ENCODE results near the gene EPS8L1. TPM values are rescaled to one million over a fixed set of nuclear protein-coding genes. Genes with fewer than 3 reads are reported as not detected.
"Not testable (repeated sequence)": the region's sequence is repeated elsewhere in the genome, so short reads cannot be mapped to it uniquely, and the experiment has no call there.

EPS8L1 gene
- total and polyA plus RNA-seq, 2 of the 4 experiments (the other 2 are of a cell fraction): 0.90 to 2.9 TPM

DNA sequence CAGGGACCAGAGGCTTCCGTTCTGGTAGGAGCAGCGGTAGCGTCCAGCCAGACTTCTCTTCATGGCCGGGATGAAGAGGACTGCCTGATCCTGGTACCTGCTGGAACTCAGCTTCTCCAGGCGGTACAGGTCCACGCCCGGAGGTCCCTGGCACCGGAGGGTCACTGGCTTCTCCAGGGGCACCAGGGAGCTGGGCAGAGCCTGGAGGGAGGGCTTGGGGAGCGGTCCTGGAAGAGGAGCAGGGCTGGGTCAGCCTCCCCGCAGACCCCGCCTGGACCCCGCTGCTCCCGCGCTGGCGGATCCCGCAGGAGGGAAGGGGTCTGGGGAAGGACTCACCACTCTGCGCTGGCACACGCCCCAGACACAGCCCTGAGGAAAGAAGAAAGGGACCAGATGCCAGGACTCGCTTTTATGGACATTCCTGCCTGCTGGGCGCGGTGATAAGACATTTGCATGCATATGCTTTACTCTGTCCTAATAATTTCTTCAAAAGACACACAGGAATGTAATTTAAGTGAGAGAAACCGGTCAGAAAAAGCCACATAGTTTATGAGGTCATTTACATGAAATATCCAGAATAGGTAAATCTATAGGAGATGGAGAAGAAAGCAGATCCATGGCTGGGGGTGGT is 43.4 kb upstream of the EPS8L1 start:
- H4K20me1 ChIP-seq (ENCODE audit: insufficient read depth, low read length): no peaks in the 10 kb centered on the region
- H3K23ac ChIP-seq (ENCODE audit: low read depth, low read length): no peak overlapping the region
- ChIA-PET POLR2A (ENCODE audit: unreplicated experiment) (no interaction called here), CTCF (no interaction called here)
- H3K9ac ChIP-seq (ENCODE audit: low read depth, low read length): no peak overlapping the region
- H2BK120ac ChIP-seq (ENCODE audit: low read depth, low read length): no peak overlapping the region
- no peak overlapping the region for H2AK5ac ChIP-seq (ENCODE audit: low read depth, low read length)
- DNase-seq: no peak
- H2BK20ac ChIP-seq (ENCODE audit: low read depth, low read length): no peak overlapping the region
- no peak overlapping the region for H3K14ac ChIP-seq (replicated peaks; ENCODE audit: low read depth, low read length)
- H2AK9ac ChIP-seq (replicated peaks; ENCODE audit: low read depth, low read length, poor library complexity): no peak overlapping the region
- in situ Hi-C loops (cut with MboI; ENCODE audit: low sequenced_read_pairs): no loop called here
- no peak for TF ChIP-seq CEBPB (IDR thresholded peaks at IDR 0.05; ENCODE audit: low read depth, low read length)
- no peak for TF ChIP-seq FOS (IDR thresholded peaks at IDR 0.05; ENCODE audit: low read depth, low read length)
- TF ChIP-seq, protein P1, sequence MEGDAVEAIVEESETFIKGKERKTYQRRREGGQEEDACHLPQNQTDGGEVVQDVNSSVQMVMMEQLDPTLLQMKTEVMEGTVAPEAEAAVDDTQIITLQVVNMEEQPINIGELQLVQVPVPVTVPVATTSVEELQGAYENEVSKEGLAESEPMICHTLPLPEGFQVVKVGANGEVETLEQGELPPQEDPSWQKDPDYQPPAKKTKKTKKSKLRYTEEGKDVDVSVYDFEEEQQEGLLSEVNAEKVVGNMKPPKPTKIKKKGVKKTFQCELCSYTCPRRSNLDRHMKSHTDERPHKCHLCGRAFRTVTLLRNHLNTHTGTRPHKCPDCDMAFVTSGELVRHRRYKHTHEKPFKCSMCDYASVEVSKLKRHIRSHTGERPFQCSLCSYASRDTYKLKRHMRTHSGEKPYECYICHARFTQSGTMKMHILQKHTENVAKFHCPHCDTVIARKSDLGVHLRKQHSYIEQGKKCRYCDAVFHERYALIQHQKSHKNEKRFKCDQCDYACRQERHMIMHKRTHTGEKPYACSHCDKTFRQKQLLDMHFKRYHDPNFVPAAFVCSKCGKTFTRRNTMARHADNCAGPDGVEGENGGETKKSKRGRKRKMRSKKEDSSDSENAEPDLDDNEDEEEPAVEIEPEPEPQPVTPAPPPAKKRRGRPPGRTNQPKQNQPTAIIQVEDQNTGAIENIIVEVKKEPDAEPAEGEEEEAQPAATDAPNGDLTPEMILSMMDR (conservative IDR thresholded peaks at IDR 0.05; ENCODE audit: low read depth, low read length): no peak
- no peak for TF ChIP-seq RAD21 (IDR thresholded peaks at IDR 0.05; ENCODE audit: low read length)
- TF ChIP-seq SMC3 (IDR thresholded peaks at IDR 0.05; ENCODE audit: low read depth, low read length): no peak
- TF ChIP-seq BHLHE40 (IDR thresholded peaks at IDR 0.05; ENCODE audit: low read depth, low read length): no peak
- H4K91ac ChIP-seq (ENCODE audit: insufficient read depth, low read depth, low read length): no peak overlapping the region
- no peak overlapping the region for H3K27ac ChIP-seq (ENCODE audit: insufficient read depth, low read length)
- H2BK15ac ChIP-seq (ENCODE audit: low read depth, low read length): no peak overlapping the region
- H3K79me1 ChIP-seq (ENCODE audit: low read depth in 1 of 2, low read length in 2 of 2): no peaks in the 10 kb centered on the region
- H3K4me1 ChIP-seq (ENCODE audit: control insufficient read depth, insufficient read depth, low read length): no peaks in the 10 kb centered on the region
- no peaks in the 10 kb centered on the region for H3K27me3 ChIP-seq (ENCODE audit: control insufficient read depth, insufficient read depth, low read length)
- dilution Hi-C loops (cut with HindIII; ENCODE audit: low sequenced_read_pairs, unreplicated experiment): no loop called here
- H4K5ac ChIP-seq (ENCODE audit: low read depth, low read length): no peak overlapping the region
- H2AFZ ChIP-seq (replicated peaks; ENCODE audit: low read length, poor library complexity): no peak overlapping the region
- 84% methylated on average over 14 of the region's 22 CpGs; no CpG with 5 or more reads in 1 of the 2 experiments for whole genome bisulfite sequencing, 2 experiments (ENCODE audit: extremely low coverage in 2 of 2, insufficient read length in 1 of 2)
- peaks cover 10% of the 10 kb centered on the region; the same call in 1 of the 2 replicates for H3K9me3 ChIP-seq (ENCODE audit: control insufficient read depth, insufficient read depth, low read length)
- intact Hi-C loops (cut with micrococcal nuclease): no loop called here
- no peaks in the 10 kb centered on the region for H3K9me1 ChIP-seq (ENCODE audit: insufficient read depth, low read length)
- H2BK5ac ChIP-seq (ENCODE audit: low read depth, low read length, poor library complexity, severe bottlenecking): no peak overlapping the region
- no peaks in the 10 kb centered on the region for H3K36me3 ChIP-seq (ENCODE audit: control insufficient read depth, insufficient read depth, low read length)
- no peak overlapping the region for H3K4me3 ChIP-seq (ENCODE audit: insufficient read depth, low read depth, low read length)
- no TSS peak for BruUV-seq (replicated peaks)
- no peak for ATAC-seq (ENCODE audit: low read depth)
- no peak overlapping the region for H3K56ac ChIP-seq (ENCODE audit: extremely low read depth, insufficient read depth, low read length)
- H3K4me2 ChIP-seq (ENCODE audit: low read depth, low read length): no peak overlapping the region
- H3K18ac ChIP-seq (ENCODE audit: low read depth, low read length): no peak overlapping the region
- H3K4ac ChIP-seq (ENCODE audit: low read depth, low read length): no peak overlapping the region
- H4K8ac ChIP-seq (ENCODE audit: low read depth in 2 of 2, low read length in 2 of 2): no peak overlapping the region

DNA sequence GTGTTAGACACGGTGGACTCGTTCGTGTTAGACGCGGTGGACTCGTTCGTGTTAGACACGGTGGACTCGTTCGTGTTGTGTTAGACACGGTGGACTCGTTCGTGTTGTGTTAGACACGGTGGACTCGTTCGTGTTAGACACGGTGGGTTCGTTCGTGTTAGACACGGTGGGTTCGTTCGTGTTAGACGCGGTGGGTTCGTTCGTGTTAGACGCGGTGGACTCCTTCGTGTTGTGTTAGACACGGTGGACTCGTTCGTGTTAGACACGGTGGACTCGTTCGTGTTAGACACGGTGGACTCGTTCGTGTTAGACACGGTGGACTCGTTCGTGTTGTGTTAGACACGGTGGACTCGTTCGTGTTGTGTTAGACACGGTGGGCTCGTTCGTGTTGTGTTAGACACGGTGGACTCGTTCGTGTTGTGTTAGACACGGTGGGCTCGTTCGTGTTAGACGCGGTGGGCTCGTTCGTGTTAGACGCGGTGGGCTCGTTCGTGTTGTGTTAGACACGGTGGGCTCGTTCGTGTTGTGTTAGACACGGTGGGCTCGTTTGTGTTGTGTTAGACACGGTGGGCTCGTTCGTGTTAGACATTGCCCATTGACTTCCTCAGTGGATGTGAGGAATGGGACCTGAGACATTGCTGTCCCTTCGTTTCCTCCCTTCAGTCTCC is 42.6 kb upstream of the EPS8L1 start:
- H4K5ac ChIP-seq (ENCODE audit: low read depth, low read length); BruUV-seq (replicated peaks); DNase-seq; H3K27ac ChIP-seq (ENCODE audit: insufficient read depth, low read length); intact Hi-C loops (cut with micrococcal nuclease); H3K9ac ChIP-seq (ENCODE audit: low read depth, low read length); ATAC-seq (ENCODE audit: low read depth); H3K56ac ChIP-seq (ENCODE audit: extremely low read depth, insufficient read depth, low read length); H3K36me3 ChIP-seq (ENCODE audit: control insufficient read depth, insufficient read depth, low read length); CTCF ChIA-PET; H3K4me2 ChIP-seq (ENCODE audit: low read depth, low read length); H3K23ac ChIP-seq (ENCODE audit: low read depth, low read length); H3K4ac ChIP-seq (ENCODE audit: low read depth, low read length); H3K18ac ChIP-seq (ENCODE audit: low read depth, low read length); H2BK5ac ChIP-seq (ENCODE audit: low read depth, low read length, poor library complexity, severe bottlenecking); H3K27me3 ChIP-seq (ENCODE audit: control insufficient read depth, insufficient read depth, low read length); H3K14ac ChIP-seq (replicated peaks; ENCODE audit: low read depth, low read length); H3K79me1 ChIP-seq (ENCODE audit: low read depth in 1 of 2, low read length in 2 of 2); H2BK120ac ChIP-seq (ENCODE audit: low read depth, low read length); H3K9me1 ChIP-seq (ENCODE audit: insufficient read depth, low read length); in situ Hi-C loops (cut with MboI; ENCODE audit: low sequenced_read_pairs); H2BK15ac ChIP-seq (ENCODE audit: low read depth, low read length); H4K91ac ChIP-seq (ENCODE audit: insufficient read depth, low read depth, low read length); dilution Hi-C loops (cut with HindIII; ENCODE audit: low sequenced_read_pairs, unreplicated experiment); H3K4me3 ChIP-seq (ENCODE audit: insufficient read depth, low read depth, low read length); POLR2A ChIA-PET (ENCODE audit: unreplicated experiment); H4K8ac ChIP-seq (ENCODE audit: low read depth in 2 of 2, low read length in 2 of 2); H3K4me1 ChIP-seq (ENCODE audit: control insufficient read depth, insufficient read depth, low read length); H2BK20ac ChIP-seq (ENCODE audit: low read depth, low read length); H2AFZ ChIP-seq (replicated peaks; ENCODE audit: low read length, poor library complexity); H2AK9ac ChIP-seq (replicated peaks; ENCODE audit: low read depth, low read length, poor library complexity); H4K20me1 ChIP-seq (ENCODE audit: insufficient read depth, low read length); H2AK5ac ChIP-seq (ENCODE audit: low read depth, low read length): not testable (repeated sequence)
- H3K9me3 ChIP-seq (ENCODE audit: control insufficient read depth, insufficient read depth, low read length): peaks cover 10% of the 10 kb centered on the region; the same call in 1 of the 2 replicates
- WGBS, 2 experiments (ENCODE audit: extremely low coverage in 2 of 2, insufficient read length in 1 of 2): 95 to 100% methylated on average over 1 to 15 of the region's 70 CpGs
